Measurements from ENCODE around the gene ZNF608.

ZNF608 gene

DNA sequence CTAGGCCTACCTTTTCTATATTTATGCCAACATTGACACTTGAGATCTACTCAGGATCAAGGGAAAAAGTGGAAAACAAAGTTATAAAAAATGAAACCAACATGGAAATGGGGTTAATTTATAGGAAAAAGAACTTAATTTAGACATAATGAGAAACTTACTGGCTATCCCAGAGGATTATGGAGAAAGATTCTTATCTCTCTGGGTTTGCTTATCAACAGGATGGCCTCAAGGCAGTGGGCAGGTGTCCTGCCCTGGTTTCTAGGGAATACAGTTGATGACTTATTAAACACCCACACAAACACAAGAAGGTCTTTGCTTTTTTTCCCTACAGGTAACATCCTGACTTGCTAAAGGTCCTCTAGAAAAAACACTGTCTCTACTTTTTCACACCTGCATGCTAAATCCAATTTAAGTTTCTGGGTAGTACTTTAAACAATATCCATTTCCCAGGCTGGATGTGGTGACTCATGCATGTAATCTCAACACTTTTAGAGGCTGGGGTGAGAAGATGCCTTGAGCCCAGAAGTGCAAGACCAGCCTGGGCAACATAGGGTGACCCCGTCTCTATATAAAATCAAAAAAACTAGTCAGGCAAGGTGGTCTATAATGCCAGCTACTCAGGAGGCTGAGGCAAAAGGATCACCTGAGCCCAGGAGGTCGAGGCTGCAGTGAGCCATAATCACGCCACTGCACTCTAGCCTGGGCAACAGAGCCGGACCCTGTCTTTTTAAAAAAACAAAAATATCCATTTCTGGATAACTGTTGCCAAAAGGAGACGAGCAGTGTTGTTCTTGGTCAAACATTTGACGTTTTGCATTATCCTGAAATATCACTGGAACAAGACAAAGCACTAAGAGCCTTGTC, 6.6 kb upstream of the ZNF608 start:
- no peak for DNase-seq

DNA sequence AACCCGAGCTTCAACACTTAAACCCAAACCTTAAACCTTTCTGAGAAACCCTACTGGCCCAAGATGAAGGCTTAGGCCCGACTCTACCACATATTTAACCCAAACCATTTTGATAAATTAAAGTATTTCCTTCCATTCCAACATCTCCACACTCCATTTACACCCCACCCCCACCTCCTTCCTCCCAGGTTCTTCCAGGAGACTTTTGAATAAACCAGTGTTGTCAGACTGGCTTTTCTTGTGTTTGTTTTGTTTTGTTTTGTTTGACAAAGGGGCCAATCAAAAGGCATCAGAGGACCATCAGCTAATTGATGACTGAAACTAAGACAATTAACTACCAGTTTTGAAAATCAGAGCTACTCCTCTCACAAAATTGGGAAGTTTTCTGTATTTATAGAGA, 4.6 kb upstream of the ZNF608 start:
- DNase-seq = no peak

DNA sequence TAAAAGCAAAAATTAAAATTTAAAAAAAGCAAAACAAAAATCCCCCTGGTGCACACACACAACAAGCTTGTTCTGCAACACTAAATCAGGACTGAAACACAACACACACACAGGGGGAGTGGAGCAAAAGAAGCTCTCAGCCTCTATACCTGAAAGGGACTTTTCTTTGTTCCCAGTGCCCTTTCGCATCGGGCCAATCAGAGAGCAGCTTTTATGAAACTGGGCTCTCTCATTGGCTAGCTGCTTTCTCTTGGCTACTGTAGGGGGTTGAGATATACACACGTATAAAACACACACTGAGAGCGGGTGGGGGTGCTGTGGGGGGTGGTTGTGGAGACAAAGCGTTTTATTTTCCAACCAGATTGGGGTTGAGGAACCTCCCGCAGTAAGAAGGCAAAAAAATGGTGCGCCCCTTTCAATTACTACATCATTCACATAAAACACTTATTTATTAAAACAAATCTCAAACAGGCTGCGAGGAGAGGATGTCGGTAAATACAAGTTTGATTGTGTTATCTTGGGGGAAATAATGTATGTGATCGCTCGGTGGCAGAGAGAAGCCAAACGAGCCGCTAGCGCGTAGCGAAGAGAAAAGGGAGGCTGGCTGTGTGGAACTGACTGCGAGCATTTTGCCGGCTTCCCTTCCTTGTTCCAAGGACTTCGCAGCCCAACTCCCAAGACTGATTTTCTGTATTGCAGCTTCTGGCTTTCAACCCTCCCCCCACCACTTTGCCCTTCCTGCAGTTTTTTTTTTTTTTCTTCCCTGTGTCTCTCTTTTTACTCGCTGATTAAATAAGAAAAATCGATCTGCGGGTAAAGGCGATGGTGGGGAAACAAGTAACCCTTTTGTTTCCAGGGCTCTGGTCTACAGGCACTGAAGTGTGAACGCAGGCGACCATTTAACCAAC, 2.5 kb upstream of the ZNF608 start:
- DNase-seq = peak; percentile 98

DNA sequence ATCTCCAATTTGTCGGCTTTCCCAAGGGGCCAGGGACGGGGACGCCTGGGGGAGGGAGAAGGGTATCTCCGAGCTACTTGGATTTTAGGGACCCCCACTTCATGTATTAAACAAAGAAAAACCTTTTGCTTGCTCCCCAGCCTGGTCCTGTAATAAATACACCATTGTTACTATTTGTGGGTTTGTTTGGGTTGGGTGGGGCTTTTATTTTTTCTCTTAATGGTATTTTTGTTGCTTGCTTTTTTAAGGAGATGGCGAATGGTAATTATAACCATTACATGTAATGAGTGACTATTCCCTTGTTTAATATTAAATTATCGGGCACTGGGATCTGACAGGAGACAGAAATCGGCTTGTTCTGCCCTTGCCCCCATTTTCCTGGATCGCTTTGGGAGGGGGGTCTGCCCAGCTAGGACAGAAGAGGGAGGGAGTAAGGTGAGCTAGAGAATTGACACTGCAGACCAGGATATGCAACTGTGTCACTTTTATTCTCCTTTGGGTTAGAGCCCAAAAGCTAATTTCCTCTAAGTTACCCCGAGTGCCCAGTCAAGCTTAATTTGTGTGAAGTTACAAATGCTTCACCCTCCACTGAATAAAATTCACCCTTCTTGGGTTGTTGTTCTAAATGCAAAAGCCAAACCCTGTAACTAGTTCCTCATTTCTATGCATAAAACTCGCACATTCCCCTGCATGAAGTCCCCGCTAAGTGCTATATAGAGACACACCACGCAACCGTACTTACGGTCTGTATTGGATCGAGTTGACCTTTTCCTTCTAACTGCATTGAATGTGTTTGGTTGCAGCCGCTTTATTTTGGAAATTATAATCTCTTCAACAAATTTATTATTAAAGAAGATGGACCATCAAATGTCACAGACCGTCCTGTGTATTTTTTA, 1.6 kb upstream of the ZNF608 start:
- DNase-seq = no peak

DNA sequence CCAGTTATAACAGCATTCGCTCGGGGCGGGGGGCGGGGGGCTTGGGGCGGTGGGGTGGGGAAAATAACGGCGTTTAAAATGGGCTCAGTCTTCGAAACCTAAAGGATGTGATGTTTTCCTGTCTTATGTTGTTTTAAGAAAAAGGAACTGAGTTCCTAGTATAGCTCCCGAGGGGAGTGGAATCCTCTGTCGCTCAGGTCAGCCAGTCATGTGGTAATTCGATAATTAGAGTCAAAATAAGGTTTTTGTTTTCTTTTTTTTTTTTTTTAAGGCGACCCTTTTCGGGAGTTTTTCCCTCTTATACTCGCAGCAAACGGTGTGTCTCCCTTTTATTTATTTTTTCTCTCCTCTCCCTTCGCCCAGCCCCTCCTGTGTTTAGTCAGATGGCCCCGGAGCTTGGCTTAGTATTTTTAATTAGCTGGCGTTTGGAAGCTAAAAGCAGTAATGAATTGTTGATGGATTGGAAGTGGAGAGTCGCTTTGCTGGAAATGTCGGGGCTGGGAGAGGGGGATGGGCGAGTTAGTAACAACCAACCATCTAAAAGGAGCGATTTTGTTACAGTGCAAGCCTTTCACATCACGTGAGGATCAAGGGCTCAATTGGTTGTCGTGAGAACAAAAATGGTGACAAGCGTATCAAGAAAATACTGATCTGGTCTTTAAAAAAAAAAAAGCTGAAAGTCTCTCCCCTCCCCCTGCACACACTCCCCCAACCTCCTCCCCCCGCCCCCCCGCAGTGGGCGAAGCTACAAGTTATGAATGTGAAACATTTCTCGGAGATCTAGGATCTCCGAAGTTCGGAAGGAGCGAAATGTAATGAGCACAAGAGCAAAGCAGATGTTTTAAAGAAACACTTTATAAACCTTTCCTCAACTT, 714 bp upstream of the ZNF608 start:
- DNase-seq = peak; percentile 88

DNA sequence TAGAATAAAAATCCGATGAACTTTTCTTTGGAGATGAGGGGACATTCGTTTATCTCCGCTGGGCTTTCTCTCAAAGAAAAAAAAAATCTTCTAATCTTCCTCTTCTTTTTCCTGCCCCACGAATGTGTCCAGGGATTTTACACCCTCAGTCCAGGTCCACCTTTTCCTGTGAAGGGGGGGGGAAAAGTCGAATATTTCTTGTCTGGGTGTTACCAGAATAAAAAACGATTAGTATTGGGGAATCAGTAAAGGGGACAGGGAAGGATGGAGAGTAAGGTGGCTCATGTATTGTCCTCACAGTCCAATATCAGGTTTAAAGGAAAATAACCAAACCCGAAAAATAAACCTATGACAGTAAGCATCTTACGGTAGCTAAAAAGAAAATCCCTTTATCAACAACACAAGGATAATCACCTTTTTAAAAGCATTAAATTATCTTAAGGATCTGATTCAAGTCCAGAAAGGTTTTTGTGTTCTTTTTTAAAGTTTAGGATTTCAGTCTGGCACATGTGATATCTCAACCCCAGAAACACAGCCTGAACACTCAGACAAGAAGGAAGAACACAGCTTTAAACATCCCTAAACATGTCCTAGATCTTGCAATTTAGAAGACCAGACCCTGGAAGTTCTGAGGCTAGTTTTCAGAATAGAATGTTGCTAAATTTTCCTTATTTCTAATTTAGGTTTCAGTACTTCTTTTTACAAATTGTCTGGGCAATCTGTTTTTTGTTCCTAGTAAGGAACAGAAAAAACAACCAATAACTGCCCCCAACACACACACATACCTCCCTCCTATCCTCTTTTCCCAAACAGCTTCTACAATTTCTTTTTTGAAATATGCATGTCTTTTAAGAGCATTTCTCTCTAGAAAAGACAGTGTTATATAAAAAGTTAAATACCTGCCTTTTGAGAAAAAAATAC, 1.2 kb downstream of the ZNF608 start:
- peak; percentile 59 for DNase-seq

DNA sequence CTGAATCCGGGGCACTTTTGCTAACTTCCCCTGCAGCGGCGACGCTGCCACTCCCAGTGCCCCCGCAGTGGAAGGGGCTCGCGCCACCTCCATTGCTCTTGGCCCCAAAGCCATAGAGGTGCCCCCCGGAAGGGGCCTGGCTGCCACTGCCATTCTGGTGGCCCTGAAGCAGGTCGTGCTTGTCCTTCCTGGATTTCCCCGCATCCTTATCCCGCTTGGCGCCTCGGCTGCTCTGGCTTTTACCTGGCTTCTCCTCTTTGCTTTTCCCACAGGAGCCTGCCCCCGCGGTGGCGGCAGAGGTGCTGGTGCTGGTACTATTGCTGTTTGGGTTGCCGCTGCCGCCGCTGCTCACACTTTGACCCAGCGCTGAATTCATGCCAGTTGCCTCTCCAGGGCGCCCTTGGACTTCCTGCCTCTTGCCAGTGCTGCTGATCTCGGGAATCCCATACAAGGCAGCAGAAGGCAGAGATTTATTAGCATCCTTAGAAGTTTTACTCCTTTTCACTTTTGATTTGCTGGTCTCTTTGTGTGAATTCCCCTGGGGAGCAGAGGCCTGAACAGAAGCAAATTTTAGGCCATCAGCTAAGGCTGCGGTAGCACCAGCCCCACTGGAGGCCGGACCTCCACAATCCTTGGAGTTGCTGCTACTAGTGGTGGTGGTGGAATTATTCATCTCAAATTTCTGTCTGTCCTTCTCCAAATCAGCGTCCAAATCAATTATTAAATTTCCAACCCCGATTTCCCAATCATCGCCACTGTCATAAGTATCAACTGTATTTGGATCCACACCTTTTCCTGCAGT, 2.1 kb downstream of the ZNF608 start:
- DNase-seq = peak; percentile 58

DNA sequence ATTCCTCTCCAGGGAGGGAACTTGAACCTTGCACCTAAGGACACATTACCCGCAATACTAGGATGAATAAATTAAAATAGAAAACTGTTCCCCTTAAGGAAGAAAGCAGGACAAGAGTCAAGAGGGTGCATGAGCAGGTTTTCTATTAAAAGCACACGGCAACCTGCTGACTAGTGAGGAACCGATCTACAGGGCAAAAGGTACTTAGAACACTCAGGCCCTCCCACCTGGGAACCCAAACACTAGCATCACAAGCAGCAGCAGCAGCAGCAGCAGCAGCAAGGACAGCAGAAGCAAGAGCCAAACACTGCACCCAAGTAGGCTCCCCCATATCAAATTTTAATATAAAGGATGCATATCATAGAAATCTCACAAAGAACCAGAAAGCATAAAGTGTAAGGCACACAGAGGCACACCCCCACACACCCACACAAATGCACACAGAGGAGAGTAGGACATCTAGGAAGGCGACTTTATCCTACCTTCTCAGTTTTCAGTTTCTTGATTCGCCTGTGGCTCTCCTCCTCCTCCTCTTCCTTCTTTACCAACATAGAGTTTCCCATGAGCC, 2.8 kb downstream of the ZNF608 start:
- DNase-seq = peak; percentile 67

DNA sequence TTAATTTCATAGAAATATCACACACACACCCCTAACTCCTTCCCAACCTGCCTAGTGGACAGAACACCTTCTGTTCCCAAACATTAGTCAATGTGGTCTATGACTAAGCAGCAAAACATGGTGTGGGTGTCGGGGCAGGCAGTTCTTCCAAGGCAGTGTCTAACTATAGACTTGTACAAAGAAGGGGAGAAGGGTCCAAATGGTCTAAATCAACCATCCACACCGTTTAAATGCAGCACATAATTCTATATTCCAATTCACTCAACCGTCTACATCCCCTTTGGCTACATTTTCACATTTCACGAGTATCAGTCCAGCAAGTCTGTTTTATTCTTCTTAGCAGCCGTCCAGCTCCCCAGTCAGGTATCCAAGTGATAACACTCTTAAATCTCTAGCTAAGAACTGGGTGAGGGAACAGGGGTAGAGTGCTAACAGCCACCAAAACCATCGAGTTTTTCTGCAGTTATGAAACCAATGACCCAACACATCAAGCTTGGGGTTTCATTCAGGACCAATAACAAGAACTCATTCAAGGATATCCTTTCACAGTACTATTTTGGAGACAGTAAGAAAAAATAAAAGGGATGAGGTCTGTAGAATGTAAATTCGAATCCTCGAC, 3.3 kb downstream of the ZNF608 start:
- DNase-seq = peak; percentile 95

DNA sequence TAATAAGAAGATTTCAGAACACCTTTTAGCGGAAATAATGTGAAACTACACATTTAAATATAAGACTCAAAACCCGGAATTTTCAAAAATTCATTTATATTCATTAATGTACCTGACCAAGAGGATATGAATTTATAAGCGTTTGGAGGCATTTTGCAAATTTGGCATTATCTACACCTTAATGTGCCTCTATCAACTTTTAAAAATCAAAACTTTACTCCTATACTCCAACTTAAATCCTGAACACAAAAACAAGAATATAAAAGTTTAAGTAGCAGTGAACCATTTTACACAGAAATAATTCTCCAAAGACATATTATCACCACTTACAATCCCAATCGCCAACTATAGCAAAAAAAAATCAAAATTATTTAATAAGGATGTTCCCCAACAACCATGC, 3.9 kb downstream of the ZNF608 start:
- no peak for DNase-seq

DNA sequence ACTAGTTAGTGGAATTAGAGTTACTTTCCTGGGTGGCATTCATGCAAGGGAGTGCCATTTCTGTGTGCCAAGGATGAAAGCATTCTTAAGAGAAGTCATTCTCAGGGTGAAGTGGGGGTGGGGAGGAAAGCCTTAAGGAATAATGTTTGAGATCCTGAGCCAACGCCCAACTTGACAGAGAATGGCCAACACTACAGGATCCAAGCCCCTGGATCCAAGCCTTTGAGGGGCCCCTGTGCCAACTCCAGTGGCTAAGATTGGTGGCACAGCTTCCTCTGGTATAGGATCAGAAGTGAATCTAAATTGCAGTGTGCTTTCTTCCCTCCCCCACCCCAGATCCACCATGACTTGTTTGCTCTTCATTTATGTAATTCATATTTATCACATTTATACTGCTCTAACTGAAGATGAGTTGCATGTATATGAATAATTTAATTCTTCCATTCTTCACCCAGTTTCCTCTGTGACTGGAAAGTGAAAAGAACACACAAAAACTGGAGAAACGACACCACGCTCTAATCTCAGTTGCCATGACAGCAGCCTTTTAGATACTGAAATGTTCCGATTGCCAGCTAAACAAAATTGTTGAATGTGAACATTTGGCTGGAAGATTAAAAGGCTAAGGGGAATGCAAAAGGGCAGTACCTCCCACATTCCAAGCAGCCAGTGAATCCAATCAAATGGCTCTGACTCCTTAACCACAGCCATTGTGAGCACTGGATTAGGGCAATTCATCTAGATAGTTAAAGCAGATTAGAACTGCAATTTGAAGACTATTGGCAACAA, 4.5 kb downstream of the ZNF608 start:
- DNase-seq = peak; percentile 96

DNA sequence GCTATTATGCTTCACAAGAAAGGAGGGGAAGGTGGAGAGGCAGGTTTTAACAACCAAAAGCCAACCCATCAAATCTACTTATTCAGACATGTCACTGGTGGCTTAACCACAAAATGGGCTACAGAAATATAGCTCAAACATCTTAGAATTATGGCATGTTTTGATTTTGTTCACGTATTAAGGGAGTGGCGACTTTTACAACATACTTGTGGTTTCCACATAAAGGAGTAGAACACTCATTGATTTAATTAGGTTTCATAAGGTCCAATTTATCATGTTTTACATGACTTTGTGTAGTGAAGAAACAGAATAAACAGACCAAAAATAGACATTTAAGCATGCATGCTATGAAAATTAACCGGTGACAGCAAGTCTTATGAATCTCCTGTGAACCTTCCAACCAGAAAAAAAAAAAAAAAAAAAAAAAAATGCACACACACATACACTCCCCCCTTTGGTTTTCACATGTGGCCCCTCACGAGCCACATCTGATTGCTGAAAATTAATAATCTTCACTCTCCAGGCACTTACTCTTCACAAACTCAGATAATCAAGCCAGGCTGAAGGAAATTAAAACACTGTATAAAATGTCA, 5.4 kb downstream of the ZNF608 start:
- DNase-seq = peak; percentile 69

DNA sequence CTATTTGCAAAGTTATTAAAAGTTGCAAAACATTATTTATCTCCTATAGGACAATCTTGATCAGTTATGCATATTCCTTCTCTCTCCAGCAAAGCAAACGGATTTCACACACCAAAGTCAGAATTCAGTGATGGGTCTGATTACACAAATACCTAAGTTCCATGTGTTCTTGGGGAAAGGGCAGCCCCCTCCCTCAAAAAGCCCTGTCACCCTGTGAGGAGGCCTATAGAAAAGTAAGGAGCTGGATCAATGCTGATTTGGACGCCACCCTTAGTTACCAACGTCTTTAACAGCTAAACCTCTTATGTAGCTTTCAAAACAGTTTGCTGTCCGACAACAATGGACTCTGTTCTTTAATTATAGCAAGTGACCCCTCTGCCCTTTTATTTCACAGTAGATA, 6.4 kb downstream of the ZNF608 start:
- no peak for DNase-seq

DNA sequence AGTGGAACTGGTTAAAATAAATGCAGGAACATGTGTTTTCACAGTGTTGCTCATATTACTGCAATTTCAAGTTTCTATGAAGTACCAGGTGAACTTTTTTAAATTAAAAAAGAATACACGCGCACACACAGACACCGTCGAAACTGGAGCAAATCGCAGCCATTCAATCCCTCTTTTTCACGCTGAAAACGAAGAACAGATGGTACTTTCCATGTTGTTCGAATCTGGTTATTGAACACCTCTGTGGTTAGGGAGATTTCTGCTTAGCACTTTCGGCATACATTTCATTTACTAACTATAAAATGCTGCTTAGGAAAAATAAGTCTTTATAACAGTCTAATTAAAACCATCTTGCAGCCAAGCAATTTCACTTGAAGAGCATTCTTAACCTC, 6.8 kb downstream of the ZNF608 start:
- no peak for DNase-seq

DNA sequence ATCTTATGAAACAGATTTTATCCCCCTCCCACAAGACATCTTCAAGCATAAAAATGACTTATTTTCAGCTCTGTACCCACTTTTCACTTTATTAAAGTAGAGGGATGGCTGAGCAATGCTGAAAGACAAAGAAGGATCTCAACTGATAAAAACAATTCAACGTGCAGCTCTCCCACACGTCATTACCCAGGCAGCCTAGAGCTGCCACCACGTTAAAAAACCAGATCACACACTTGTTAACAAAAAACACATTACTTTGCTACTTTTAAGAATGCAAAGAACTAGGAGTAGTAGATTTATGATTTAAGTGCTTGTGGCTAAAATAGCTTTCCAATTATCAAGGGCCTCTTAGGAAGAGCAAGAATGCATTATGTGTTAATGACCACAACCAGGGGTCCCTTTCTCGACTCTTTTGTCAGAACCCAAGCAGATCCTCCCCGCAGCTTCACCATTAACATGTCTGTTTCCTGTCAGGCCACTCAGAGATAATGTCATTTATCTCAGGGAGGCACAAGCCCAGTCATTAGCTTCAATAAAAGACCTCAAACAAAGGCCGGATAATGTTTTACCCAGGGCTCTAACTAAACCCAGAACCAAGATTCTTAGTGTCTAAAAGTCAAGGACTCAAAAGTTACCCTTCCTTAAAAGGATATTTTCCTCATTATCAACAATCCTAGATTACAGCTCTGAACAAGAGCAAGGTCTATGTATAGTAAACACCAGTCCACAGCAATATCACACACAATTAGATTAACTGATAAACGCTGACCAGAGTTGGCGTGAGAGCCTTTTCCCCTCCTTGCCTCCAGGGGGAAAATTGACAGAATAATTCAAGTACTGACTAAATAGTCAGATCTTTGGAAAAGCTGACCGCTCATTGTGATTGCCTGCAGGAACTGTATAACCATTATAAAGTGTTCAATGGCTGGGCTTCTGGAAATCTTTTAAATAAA, 7.5 kb downstream of the ZNF608 start:
- DNase-seq = no peak

DNA sequence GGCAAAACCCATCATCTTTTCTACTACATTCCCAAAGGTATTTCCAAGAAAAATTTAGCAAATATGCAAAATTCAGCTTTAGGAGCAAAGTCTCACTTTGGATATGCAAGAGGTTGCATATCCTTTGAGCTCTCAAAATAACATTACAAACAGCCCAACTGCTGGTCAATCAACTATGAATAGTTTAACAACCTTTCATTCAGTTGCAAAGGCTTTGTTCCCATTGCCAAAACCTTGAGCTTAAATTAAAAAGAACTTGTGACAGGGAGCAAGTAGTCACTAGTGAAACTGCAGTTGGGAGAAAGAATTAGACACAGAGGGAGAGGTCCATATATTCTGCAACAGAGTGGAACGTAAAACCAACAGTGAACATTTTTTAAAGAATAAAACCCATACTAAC, 8.8 kb downstream of the ZNF608 start:
- no peak for DNase-seq

DNA sequence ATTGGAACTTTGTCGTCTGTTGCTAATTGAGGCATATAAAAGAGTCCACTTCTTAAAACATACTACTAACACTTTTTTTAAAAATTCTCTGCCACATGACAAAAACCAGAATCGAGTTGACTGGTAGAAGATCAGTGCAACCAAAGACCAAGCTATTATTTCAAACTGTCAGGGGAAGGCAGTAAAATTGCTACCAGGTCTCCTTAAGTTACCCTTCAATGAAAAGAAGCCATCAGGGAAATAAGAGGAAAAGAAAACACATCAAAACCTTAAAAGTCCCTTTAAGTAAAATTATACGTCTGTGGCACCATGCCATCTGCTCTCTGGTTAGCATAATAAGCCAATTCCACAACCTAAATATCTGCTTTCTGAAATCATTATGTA, 9.6 kb downstream of the ZNF608 start:
- DNase-seq = no peak

Measured in kidney glomerular epithelial cell (primary cell).